Measurements from ENCODE around the gene KBTBD7. TPM values are rescaled to one million over a fixed set of nuclear protein-coding genes. Genes with fewer than 3 reads are reported as not detected.

Gene KBTBD7
- total and polyA plus RNA-seq, 2 of the 8 experiments (the other 6 are each of a cell fraction or from before 2014, with no cell fraction given), result 10.2 to 17.4 TPM

DNA sequence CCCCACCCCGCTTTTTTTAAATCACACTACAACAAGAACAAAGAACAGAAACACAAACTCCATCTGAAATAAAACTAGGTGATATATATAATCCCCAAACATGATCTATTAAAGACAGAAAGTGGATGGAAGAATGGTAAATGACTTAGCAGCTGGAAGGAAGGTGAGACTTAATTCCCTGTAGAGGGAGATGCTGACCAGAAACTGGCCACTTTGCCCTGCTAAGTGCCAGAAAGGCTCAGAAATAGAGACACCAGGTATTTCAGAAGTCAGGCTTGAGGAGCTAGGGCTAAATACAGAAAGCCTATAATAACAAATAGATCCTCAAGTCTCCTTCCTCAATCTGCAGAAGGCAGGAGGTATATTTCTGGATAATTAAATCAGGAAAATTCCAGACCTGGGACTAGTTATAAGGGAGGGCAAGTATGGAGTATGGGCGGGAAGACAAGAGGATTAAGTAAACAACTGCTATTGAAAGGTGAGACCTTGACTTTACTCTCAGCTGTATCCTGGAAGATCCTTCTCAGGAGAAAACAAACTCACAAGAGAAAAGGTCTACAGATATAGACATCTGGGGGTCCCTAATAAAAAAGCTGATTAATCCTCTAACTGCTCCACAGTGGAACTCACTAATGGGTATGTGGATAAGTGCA is 36.8 kb upstream of the KBTBD7 start:
- CTCF ChIA-PET (ENCODE audit: partially characterized antibody), result interaction anchor here (0.7 to 2.0 kb wide), 4 partner anchors 9 to 106 kb away, joined by 4 to 9 read pairs (median 4); no protein-coding TSS in a partner anchor

More for the DNA sequence above, 36.8 kb upstream of the KBTBD7 start:
- no peak overlapping the region for H3K27ac ChIP-seq (ENCODE audit: low read depth, low read length)
- no peak overlapping the region for H2AK5ac ChIP-seq (ENCODE audit: low read depth, low read length)
- no peak overlapping the region for H4K5ac ChIP-seq (ENCODE audit: insufficient read length, low read depth, low read length)
- no peak overlapping the region for H2BK120ac ChIP-seq (replicated peaks; ENCODE audit: low read depth, low read length)
- H4K91ac ChIP-seq (replicated peaks; ENCODE audit: insufficient read length, low read length), result no peak overlapping the region
- H3K18ac ChIP-seq (ENCODE audit: extremely low read depth, low read length), result no peak overlapping the region
- TF ChIP-seq MAFK (IDR thresholded peaks at IDR 0.05; ENCODE audit: low read depth, low read length), result no peak
- TF ChIP-seq RAD21 (IDR thresholded peaks at IDR 0.05 in 1 of 2, conservative IDR thresholded peaks at IDR 0.05 in 1 of 2; ENCODE audit: low read depth in 2 of 2, low read length in 2 of 2), result peak in 1 of 2 experiments; percentile 15; a peak in 1 of 4 replicates
- no peak overlapping the region for H3K14ac ChIP-seq (ENCODE audit: insufficient read length)
- no peaks in the 10 kb centered on the region for H3K4me1 ChIP-seq (replicated peaks in 1 of 4; ENCODE audit: control insufficient read depth in 3 of 4, insufficient read depth in 4 of 4, low read length in 3 of 4)
- no peak overlapping the region for H3K4me2 ChIP-seq (ENCODE audit: insufficient read depth in 1 of 2, low read depth in 2 of 2, low read length in 2 of 2)
- H3K23ac ChIP-seq (ENCODE audit: insufficient read length), result no peak overlapping the region
- H3K23me2 ChIP-seq (ENCODE audit: low read depth, low read length), result no peaks in the 10 kb centered on the region; the same call in 1 of the 2 replicates
- H2BK12ac ChIP-seq (ENCODE audit: low read depth, low read length), result no peak overlapping the region
- H2BK5ac ChIP-seq (ENCODE audit: low read depth, low read length), result no peak overlapping the region
- FAIRE-seq (no peak), DNase-seq (ENCODE audit: low read depth in 1 of 2, low spot score in 2 of 2) (no peak)
- H4K8ac ChIP-seq (ENCODE audit: extremely low read depth, insufficient read depth, low read length), result no peak overlapping the region
- H3K4me3 ChIP-seq (ENCODE audit: extremely low read depth in 1 of 4, insufficient read depth in 2 of 4, low read depth in 3 of 4, low read length in 4 of 4), result no peak overlapping the region
- no peak overlapping the region for H2BK15ac ChIP-seq (ENCODE audit: low read length)
- POLR2A ChIA-PET (ENCODE audit: partially characterized antibody), result interaction anchor here (1.2 kb wide), 1 partner anchor 11 kb away, joined by 4 read pairs; no protein-coding TSS in a partner anchor
- H3K79me1 ChIP-seq (ENCODE audit: low read depth, low read length), result no peaks in the 10 kb centered on the region
- H3K79me2 ChIP-seq (ENCODE audit: control insufficient read depth in 1 of 2, insufficient read depth in 2 of 2, low read length in 2 of 2), result no peaks in the 10 kb centered on the region
- no peaks in the 10 kb centered on the region; a peak in 1 of 8 replicates for H3K36me3 ChIP-seq (ENCODE audit: control insufficient read depth in 2 of 4, insufficient read depth in 4 of 4, low read length in 3 of 4)
- H3K27me3 ChIP-seq (replicated peaks in 1 of 4; ENCODE audit: control insufficient read depth in 3 of 4, extremely low read depth in 1 of 4, insufficient read depth in 3 of 4, low read length in 3 of 4), result no peaks in the 10 kb centered on the region
- H4K20me1 ChIP-seq (replicated peaks in 1 of 2; ENCODE audit: control insufficient read depth in 1 of 2, insufficient read depth in 2 of 2, low read length in 2 of 2), result no peaks in the 10 kb centered on the region
- H3K9ac ChIP-seq (replicated peaks in 1 of 4; ENCODE audit: extremely low read depth in 1 of 4, low read depth in 3 of 4, low read length in 3 of 4), result no peak overlapping the region
- H2AFZ ChIP-seq (ENCODE audit: low read length), result no peak overlapping the region
- H3K56ac ChIP-seq (replicated peaks; ENCODE audit: insufficient read length, low read depth, low read length), result no peak overlapping the region
- 81% methylated on average over 2 of the region's 2 CpGs; no CpG with 5 or more reads in 1 of the 2 experiments for WGBS, 2 experiments (ENCODE audit: extremely low coverage in 1 of 2, insufficient coverage in 1 of 2, insufficient read length in 1 of 2, insufficient replicate concordance in 2 of 2, low coverage in 1 of 2, low lambda C conversion rate in 2 of 2, missing lambda C conversion rate in 1 of 2)
- H3K4ac ChIP-seq (replicated peaks; ENCODE audit: insufficient read length, low read depth, low read length), result no peak overlapping the region
- no peaks in the 10 kb centered on the region for H3K9me3 ChIP-seq (ENCODE audit: insufficient read depth in 2 of 2, low read depth in 1 of 2, low read length in 1 of 2)
- no peak overlapping the region for H2BK20ac ChIP-seq (ENCODE audit: low read length)
